Measurements from ENCODE around the gene ARID3A. TPM values are rescaled to one million over a fixed set of nuclear protein-coding genes. Genes with fewer than 3 reads are reported as not detected.
"Not testable (repeated sequence)": the region's sequence is repeated elsewhere in the genome, so short reads cannot be mapped to it uniquely, and the experiment has no call there.

Gene ARID3A
- total RNA-seq, 1 experiment from 2014 or later, result 34.8 TPM

- DNase-seq, result no peak
- no peaks in the 10 kb centered on the region for H3K4me1 ChIP-seq
- no peak overlapping the region for H3K27ac ChIP-seq
- H3K9me3 ChIP-seq (replicated peaks), result no peaks in the 10 kb centered on the region
- H3K36me3 ChIP-seq, result peaks cover 7% of the 10 kb centered on the region; the same call in 1 of the 2 replicates
- H3K27me3 ChIP-seq, result no peaks in the 10 kb centered on the region
- no peak overlapping the region for H3K4me3 ChIP-seq
Measured at GRCh38 chr19:952049-952679, 26.3 kb downstream of the ARID3A start.

GRCh38 chr19:952680-953444, 27.0 kb downstream of the ARID3A start:
- Histone ChIP-seq H3K4me1 (no peaks in the 10 kb centered on the region), H3K36me3 (0 out of 2 replicates have a peak, but pooled peaks cover under 1% of the 10 kb centered on the region), H3K27me3 (no peaks in the 10 kb centered on the region), H3K9me3 (replicated peaks) (no peaks in the 10 kb centered on the region), H3K4me3 (no peak overlapping the region), H3K27ac (no peak overlapping the region)
- no peak for DNase-seq

- Histone ChIP-seq H3K36me3 (no peaks in the 10 kb centered on the region), H3K4me3 (no peak overlapping the region), H3K4me1 (no peaks in the 10 kb centered on the region), H3K27me3 (no peaks in the 10 kb centered on the region), H3K27ac (no peak overlapping the region), H3K9me3 (replicated peaks) (no peaks in the 10 kb centered on the region)
- no peak for DNase-seq
Measured at GRCh38 chr19:953445-954271, 27.8 kb downstream of the ARID3A start.

GRCh38 chr19:954272-954671, 28.4 kb downstream of the ARID3A start:
- Histone ChIP-seq H3K4me3 (no peak overlapping the region), H3K27me3 (no peaks in the 10 kb centered on the region), H3K4me1 (no peaks in the 10 kb centered on the region), H3K36me3 (no peaks in the 10 kb centered on the region), H3K27ac (no peak overlapping the region), H3K9me3 (replicated peaks) (no peaks in the 10 kb centered on the region)
- DNase-seq, result no peak

- DNase-seq, result no peak
- Histone ChIP-seq H3K4me3 (no peak overlapping the region), H3K27ac (no peak overlapping the region), H3K9me3 (replicated peaks) (no peaks in the 10 kb centered on the region), H3K27me3 (no peaks in the 10 kb centered on the region), H3K4me1 (no peaks in the 10 kb centered on the region), H3K36me3 (peaks cover 1% of the 10 kb centered on the region)
Measured at GRCh38 chr19:954672-955494, 29.0 kb downstream of the ARID3A start.

GRCh38 chr19:955803-956765, 30.2 kb downstream of the ARID3A start:
- Histone ChIP-seq H3K27me3 (no peaks in the 10 kb centered on the region), H3K27ac (no peak overlapping the region)

GRCh38 chr19:956766-957440, 31.1 kb downstream of the ARID3A start:
- Histone ChIP-seq H3K4me1 (no peaks in the 10 kb centered on the region), H3K9me3 (replicated peaks) (no peaks in the 10 kb centered on the region), H3K27me3 (no peaks in the 10 kb centered on the region), H3K4me3 (no peak overlapping the region), H3K27ac (no peak overlapping the region), H3K36me3 (peaks cover 9% of the 10 kb centered on the region)
- no peak for DNase-seq

More at GRCh38 chr19:955803-956765, 30.2 kb downstream of the ARID3A start:
- Histone ChIP-seq H3K4me3 (no peak overlapping the region), H3K9me3 (replicated peaks) (no peaks in the 10 kb centered on the region), H3K36me3 (peaks cover 9% of the 10 kb centered on the region), H3K4me1 (no peaks in the 10 kb centered on the region)
- no peak for DNase-seq

- not testable (repeated sequence) for H3K9me3 ChIP-seq (replicated peaks); H3K27ac ChIP-seq; H3K4me1 ChIP-seq; H3K27me3 ChIP-seq; DNase-seq; H3K4me3 ChIP-seq; H3K36me3 ChIP-seq
Measured at GRCh38 chr19:957578-957977, 31.7 kb downstream of the ARID3A start.

GRCh38 chr19:958967-959855, 33.4 kb downstream of the ARID3A start:
- no peak overlapping the region for H3K27ac ChIP-seq
- H3K9me3 ChIP-seq (replicated peaks), result no peaks in the 10 kb centered on the region
- peaks cover 9% of the 10 kb centered on the region for H3K36me3 ChIP-seq
- no peak for DNase-seq
- H3K27me3 ChIP-seq, result no peaks in the 10 kb centered on the region
- peaks cover 14% of the 10 kb centered on the region for H3K4me1 ChIP-seq
- H3K4me3 ChIP-seq, result no peak overlapping the region

- no peak for DNase-seq
- H3K4me3 ChIP-seq, result no peak overlapping the region
- no peaks in the 10 kb centered on the region for H3K9me3 ChIP-seq (replicated peaks)
- peaks cover 16% of the 10 kb centered on the region for H3K36me3 ChIP-seq
- H3K27me3 ChIP-seq, result no peaks in the 10 kb centered on the region
- H3K27ac ChIP-seq, result no peak overlapping the region
- peaks cover 16% of the 10 kb centered on the region for H3K4me1 ChIP-seq
Measured at GRCh38 chr19:960020-960419, 34.2 kb downstream of the ARID3A start.

- Histone ChIP-seq H3K36me3 (peaks cover 22% of the 10 kb centered on the region), H3K4me1 (peaks cover 16% of the 10 kb centered on the region), H3K4me3 (no peak overlapping the region), H3K27ac (no peak overlapping the region), H3K9me3 (replicated peaks) (no peaks in the 10 kb centered on the region), H3K27me3 (no peaks in the 10 kb centered on the region)
- DNase-seq, result no peak
Measured at GRCh38 chr19:960601-960938, 34.7 kb downstream of the ARID3A start.

- H3K4me3 ChIP-seq, result no peak overlapping the region
- no peaks in the 10 kb centered on the region for H3K9me3 ChIP-seq (replicated peaks)
- H3K27ac ChIP-seq, result no peak overlapping the region
- peak; percentile 27 to 34 for DNase-seq
- no peaks in the 10 kb centered on the region for H3K27me3 ChIP-seq
- peaks cover 19% of the 10 kb centered on the region for H3K4me1 ChIP-seq
- peaks cover 29% of the 10 kb centered on the region for H3K36me3 ChIP-seq
Measured at GRCh38 chr19:961866-962620, 36.2 kb downstream of the ARID3A start.
